ENCODE results near the gene RBM43.

RBM43 gene

GRCh38 chr2:151291224-151291623, 29.6 kb upstream of the RBM43 start:
- TF ChIP-seq BACH2 (CRISPR knock-in tag; IDR thresholded peaks at IDR 0.05; ENCODE audit: borderline replicate concordance) (no peak), ZFP3 (CRISPR knock-in tag; IDR thresholded peaks at IDR 0.05) (no peak), GLIS3 (CRISPR knock-in tag; IDR thresholded peaks at IDR 0.05) (no peak), ARNTL (CRISPR knock-in tag; IDR thresholded peaks at IDR 0.05; ENCODE audit: borderline replicate concordance, low read depth) (no peak), CSRNP3 (CRISPR knock-in tag; IDR thresholded peaks at IDR 0.05) (no peak), ZFP30 (CRISPR knock-in tag; IDR thresholded peaks at IDR 0.05) (no peak), TCF4 (CRISPR knock-in tag; IDR thresholded peaks at IDR 0.05; ENCODE audit: borderline replicate concordance) (no peak), ZNF565 (CRISPR knock-in tag; conservative IDR thresholded peaks at IDR 0.05; ENCODE audit: low read depth) (no peak), CREB5 (CRISPR knock-in tag; IDR thresholded peaks at IDR 0.05; ENCODE audit: low read depth) (no peak)
- no peak for ATAC-seq

- TF ChIP-seq TCF4 (CRISPR knock-in tag; IDR thresholded peaks at IDR 0.05; ENCODE audit: borderline replicate concordance) (no peak), ZFP30 (CRISPR knock-in tag; IDR thresholded peaks at IDR 0.05) (no peak), ZNF565 (CRISPR knock-in tag; conservative IDR thresholded peaks at IDR 0.05; ENCODE audit: low read depth) (no peak), ISL1 (CRISPR knock-in tag; IDR thresholded peaks at IDR 0.05) (no peak), BACH2 (CRISPR knock-in tag; IDR thresholded peaks at IDR 0.05; ENCODE audit: borderline replicate concordance) (no peak), TOX (CRISPR knock-in tag; IDR thresholded peaks at IDR 0.05; ENCODE audit: borderline replicate concordance) (no peak), ESRRG (CRISPR knock-in tag; IDR thresholded peaks at IDR 0.05) (no peak), ZNF70 (CRISPR knock-in tag; IDR thresholded peaks at IDR 0.05) (no peak)
- no peak; the same call in 2 of the 3 replicates for ATAC-seq
Observed at GRCh38 chr2:151289972-151290866, 28.6 kb upstream of the RBM43 start.

- ATAC-seq, result no peak
- no peak for TF ChIP-seq TSHZ2 (CRISPR knock-in tag; IDR thresholded peaks at IDR 0.05)
- TF ChIP-seq ZC3H10 (CRISPR knock-in tag; IDR thresholded peaks at IDR 0.05), result no peak
- TF ChIP-seq ZNF8 (CRISPR knock-in tag; IDR thresholded peaks at IDR 0.05), result no peak
- no peak for TF ChIP-seq CREB5 (CRISPR knock-in tag; IDR thresholded peaks at IDR 0.05; ENCODE audit: low read depth)
- no peak for TF ChIP-seq ZFP30 (CRISPR knock-in tag; IDR thresholded peaks at IDR 0.05)
- no peak for TF ChIP-seq ISL1 (CRISPR knock-in tag; IDR thresholded peaks at IDR 0.05)
- TF ChIP-seq ZFP3 (CRISPR knock-in tag; IDR thresholded peaks at IDR 0.05), result no peak
- no peak for TF ChIP-seq OSR1 (CRISPR knock-in tag; IDR thresholded peaks at IDR 0.05)
- no peak for TF ChIP-seq SNAI2 (CRISPR knock-in tag; IDR thresholded peaks at IDR 0.05)
- TF ChIP-seq CSRNP3 (CRISPR knock-in tag; IDR thresholded peaks at IDR 0.05), result no peak
- no peak for TF ChIP-seq ZNF70 (CRISPR knock-in tag; IDR thresholded peaks at IDR 0.05)
- TF ChIP-seq TOX (CRISPR knock-in tag; IDR thresholded peaks at IDR 0.05; ENCODE audit: borderline replicate concordance), result no peak
Observed at GRCh38 chr2:151287513-151288250, 26.0 kb upstream of the RBM43 start.

All from SK-N-SH treated with all-trans-retinoic acid at 6 μM for 48 hours (cell line).